Measurements from ENCODE around the gene EVC2. TPM values are rescaled to one million over a fixed set of nuclear protein-coding genes. Genes with fewer than 3 reads are reported as not detected.

The EVC2 gene
- total and polyA plus RNA-seq, 2 donors (not counting 1 experiment from before 2014, with no cell fraction given), result 1.1 TPM; not detected in 1

DNA sequence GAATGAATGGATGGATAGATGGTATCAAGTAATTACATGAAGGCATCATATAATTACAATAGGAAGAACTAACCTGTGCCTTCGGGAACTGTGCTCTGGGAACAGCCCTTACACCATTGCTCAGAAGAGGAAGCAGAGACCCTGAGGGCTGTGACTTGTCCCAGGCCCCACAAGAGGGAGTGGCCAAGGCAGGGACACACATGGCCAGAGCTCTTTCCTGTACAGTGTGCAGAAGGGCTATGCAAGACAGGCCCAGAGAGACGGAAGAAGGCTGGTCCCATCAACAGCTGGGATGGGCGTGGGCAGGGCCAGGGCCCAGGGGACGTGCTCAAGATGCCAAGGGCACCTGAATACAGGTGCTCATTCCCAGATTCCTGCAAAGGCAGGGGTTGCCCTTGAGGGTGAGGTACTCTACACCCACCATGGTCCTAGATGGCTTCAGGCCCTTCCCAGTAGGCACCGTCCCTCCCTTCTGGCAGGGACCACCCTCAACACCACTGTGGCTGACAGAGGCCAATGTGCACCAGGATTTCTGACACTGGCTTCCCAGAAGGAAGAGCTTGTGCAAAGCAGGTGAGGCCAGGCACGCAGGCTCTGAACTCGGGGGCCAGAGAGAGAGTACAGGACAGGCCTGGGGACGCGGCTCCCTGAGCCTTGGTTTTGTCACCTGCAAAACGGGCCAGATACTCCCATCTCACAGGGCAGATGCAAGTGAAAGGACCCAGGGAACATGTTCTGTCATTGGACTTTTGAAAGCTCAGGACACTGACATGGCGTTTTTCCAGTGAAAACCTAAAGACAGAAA lies 1.7 kb downstream of the EVC2 start:
- Mint-ChIP-seq H3K4me3 (peak overlapping the region; percentile 33), H3K4me1 (peaks cover 18% of the 10 kb centered on the region), H3K9me3 (ENCODE audit: insufficient read depth) (no peaks in the 10 kb centered on the region), H3K27ac (no peak overlapping the region), H3K27me3 (peaks cover 28% of the 10 kb centered on the region)
- Histone ChIP-seq H3K27ac (ENCODE audit: low read length in 2 of 2) (no peak overlapping the region), H3K9me3 (ENCODE audit: control extremely low read depth in 1 of 3, control insufficient read depth in 2 of 3, insufficient read depth in 1 of 3, low read length in 2 of 3) (peaks cover 0 to 24% (median 0%) of the 10 kb centered on the region in 3 donors), H3K27me3 (replicated peaks in 1 of 4; ENCODE audit: control extremely low read depth in 1 of 4, control insufficient read depth in 3 of 4, insufficient read depth in 4 of 4, low read length in 3 of 4) (peaks cover 0 to 42% (median 2%) of the 10 kb centered on the region in 4 experiments), H3K4me2 (replicated peaks; ENCODE audit: low read depth, low read length, poor library complexity, severe bottlenecking) (no peak overlapping the region), H4K20me1 (ENCODE audit: control insufficient read depth, insufficient read depth, low read length, poor library complexity, severe bottlenecking) (no peaks in the 10 kb centered on the region), H3K9ac (ENCODE audit: low read length) (no peak overlapping the region), H2AFZ (ENCODE audit: insufficient read depth, low read depth, low read length, poor library complexity, severe bottlenecking) (no peak overlapping the region), H3K36me3 (replicated peaks in 1 of 2; ENCODE audit: control extremely low read depth in 1 of 2, control insufficient read depth in 1 of 2, extremely low read depth in 1 of 2, insufficient read depth in 2 of 2, low read length in 1 of 2) (no peaks in the 10 kb centered on the region), H3K4me1 (ENCODE audit: control insufficient read depth in 2 of 2, insufficient read depth in 2 of 2, low read length in 2 of 2) (peaks cover 0 to 17% of the 10 kb centered on the region in 2 donors), H3K4me3 (ENCODE audit: control extremely low read depth in 1 of 5, extremely low read depth in 1 of 5, insufficient read depth in 1 of 5, low read depth in 2 of 5, low read length in 4 of 5) (no peak overlapping the region), H3K79me2 (ENCODE audit: control insufficient read depth, insufficient read depth, low read length) (no peaks in the 10 kb centered on the region)
- intact Hi-C loops (cut with micrococcal nuclease), result no loop called here
- CTCF ChIA-PET, result no interaction called here
- ATAC-seq (ENCODE audit: low read depth) (no peak), DNase-seq (no peak)
- no peak for TF ChIP-seq EZH2 (IDR thresholded peaks at IDR 0.05; ENCODE audit: borderline replicate concordance, insufficient read depth, low read depth, low read length, poor library complexity, severe bottlenecking)
- TF ChIP-seq, protein P1, sequence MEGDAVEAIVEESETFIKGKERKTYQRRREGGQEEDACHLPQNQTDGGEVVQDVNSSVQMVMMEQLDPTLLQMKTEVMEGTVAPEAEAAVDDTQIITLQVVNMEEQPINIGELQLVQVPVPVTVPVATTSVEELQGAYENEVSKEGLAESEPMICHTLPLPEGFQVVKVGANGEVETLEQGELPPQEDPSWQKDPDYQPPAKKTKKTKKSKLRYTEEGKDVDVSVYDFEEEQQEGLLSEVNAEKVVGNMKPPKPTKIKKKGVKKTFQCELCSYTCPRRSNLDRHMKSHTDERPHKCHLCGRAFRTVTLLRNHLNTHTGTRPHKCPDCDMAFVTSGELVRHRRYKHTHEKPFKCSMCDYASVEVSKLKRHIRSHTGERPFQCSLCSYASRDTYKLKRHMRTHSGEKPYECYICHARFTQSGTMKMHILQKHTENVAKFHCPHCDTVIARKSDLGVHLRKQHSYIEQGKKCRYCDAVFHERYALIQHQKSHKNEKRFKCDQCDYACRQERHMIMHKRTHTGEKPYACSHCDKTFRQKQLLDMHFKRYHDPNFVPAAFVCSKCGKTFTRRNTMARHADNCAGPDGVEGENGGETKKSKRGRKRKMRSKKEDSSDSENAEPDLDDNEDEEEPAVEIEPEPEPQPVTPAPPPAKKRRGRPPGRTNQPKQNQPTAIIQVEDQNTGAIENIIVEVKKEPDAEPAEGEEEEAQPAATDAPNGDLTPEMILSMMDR (IDR thresholded peaks at IDR 0.05), result no peak
- 85% methylated on average over 11 of the region's 11 CpGs for WGBS (ENCODE audit: insufficient coverage)
- POLR2A ChIA-PET, result no interaction called here

DNA sequence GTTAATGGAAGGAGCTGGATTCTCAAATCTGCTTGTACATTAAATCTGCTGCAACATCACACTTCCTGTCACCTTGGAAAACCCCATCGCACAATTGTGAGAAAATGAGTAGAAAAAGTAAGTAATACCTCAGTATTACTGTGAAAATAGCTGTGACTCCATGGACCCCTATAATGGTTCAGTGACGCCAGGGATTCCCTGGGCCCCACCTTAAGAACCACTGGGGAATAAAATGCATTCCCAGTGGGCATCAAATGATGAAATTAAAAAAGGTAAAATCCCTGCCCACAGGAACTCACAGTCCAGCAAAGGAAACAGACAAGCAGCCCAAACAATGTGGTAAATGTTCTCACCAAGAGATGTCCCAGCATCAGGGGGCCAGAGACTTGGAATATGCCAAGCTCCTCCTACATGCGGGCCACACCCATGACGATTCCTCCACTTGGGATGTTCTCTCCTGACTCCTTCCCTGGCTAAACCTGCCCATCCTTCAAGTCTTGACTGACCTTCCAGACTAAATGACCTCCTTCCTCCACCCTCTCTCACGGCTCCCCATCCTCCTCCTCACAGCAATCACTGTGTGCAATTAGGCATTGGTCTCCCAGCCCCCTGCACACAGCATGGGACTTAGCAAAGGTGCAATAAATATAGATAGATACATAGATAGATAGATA lies 2.6 kb downstream of the EVC2 start:
- intact Hi-C loops (cut with micrococcal nuclease), result no loop called here
- ATAC-seq (ENCODE audit: low read depth), result no peak
- H3K9me3 Mint-ChIP-seq (ENCODE audit: insufficient read depth), result no peaks in the 10 kb centered on the region
- H4K20me1 ChIP-seq (ENCODE audit: control insufficient read depth, insufficient read depth, low read length, poor library complexity, severe bottlenecking), result no peaks in the 10 kb centered on the region
- H3K27me3 ChIP-seq (replicated peaks in 1 of 4; ENCODE audit: control extremely low read depth in 1 of 4, control insufficient read depth in 3 of 4, insufficient read depth in 4 of 4, low read length in 3 of 4), result peaks cover 0 to 39% (median 1%) of the 10 kb centered on the region in 4 experiments
- H3K4me2 ChIP-seq (replicated peaks; ENCODE audit: low read depth, low read length, poor library complexity, severe bottlenecking), result no peak overlapping the region
- no peak overlapping the region for H2AFZ ChIP-seq (ENCODE audit: insufficient read depth, low read depth, low read length, poor library complexity, severe bottlenecking)
- H3K27ac ChIP-seq (ENCODE audit: low read length in 2 of 2), result no peak overlapping the region
- H3K27ac Mint-ChIP-seq, result no peak overlapping the region
- no peak overlapping the region for H3K4me3 ChIP-seq (ENCODE audit: control extremely low read depth in 1 of 5, extremely low read depth in 1 of 5, insufficient read depth in 1 of 5, low read depth in 2 of 5, low read length in 4 of 5)
- DNase-seq, result no peak
- peaks cover 17% of the 10 kb centered on the region for H3K4me1 Mint-ChIP-seq
- no peaks in the 10 kb centered on the region for H3K79me2 ChIP-seq (ENCODE audit: control insufficient read depth, insufficient read depth, low read length)
- peaks cover 0 to 23% (median 0%) of the 10 kb centered on the region in 3 donors for H3K9me3 ChIP-seq (ENCODE audit: control extremely low read depth in 1 of 3, control insufficient read depth in 2 of 3, insufficient read depth in 1 of 3, low read length in 2 of 3)
- peaks cover 24% of the 10 kb centered on the region for H3K27me3 Mint-ChIP-seq
- 94% methylated on average over 2 of the region's 5 CpGs for WGBS (ENCODE audit: insufficient coverage)
- H3K4me3 Mint-ChIP-seq, result no peak overlapping the region
- H3K4me1 ChIP-seq (ENCODE audit: control insufficient read depth in 2 of 2, insufficient read depth in 2 of 2, low read length in 2 of 2), result peaks cover 0 to 16% of the 10 kb centered on the region in 2 donors
- H3K9ac ChIP-seq (ENCODE audit: low read length), result no peak overlapping the region
- ChIA-PET POLR2A (no interaction called here), CTCF (no interaction called here)
- no peaks in the 10 kb centered on the region for H3K36me3 ChIP-seq (replicated peaks in 1 of 2; ENCODE audit: control extremely low read depth in 1 of 2, control insufficient read depth in 1 of 2, extremely low read depth in 1 of 2, insufficient read depth in 2 of 2, low read length in 1 of 2)
- TF ChIP-seq, protein P1 (IDR thresholded peaks at IDR 0.05), result no peak
- no peak for TF ChIP-seq EZH2 (IDR thresholded peaks at IDR 0.05; ENCODE audit: borderline replicate concordance, insufficient read depth, low read depth, low read length, poor library complexity, severe bottlenecking)
